Mesothelial cell of epicardium (in vitro differentiated cells): ENCODE data around the gene AP2A1. TPM values are rescaled to one million over a fixed set of nuclear protein-coding genes. Genes with fewer than 3 reads are reported as not detected.

ENCODE experiments used
- DNase-seq, 2 experiments: peaks; one replicate each; pipeline ENCODE4 v3.0.0; 2021; ENCODE audit warnings: low spot score in 2 of 2; ENCODE audit not compliant: unreplicated experiment in 2 of 2
- H3K27ac Mint-ChIP-seq: 2 replicates; pipeline ENCODE4 v1.8.0; 2021; ENCODE audit warnings: mixed read lengths
- H3K27me3 Mint-ChIP-seq: 2 replicates; pipeline ENCODE4 v1.8.0; 2021; ENCODE audit warnings: low read depth, mixed read lengths
- H3K36me3 Mint-ChIP-seq: 2 replicates; pipeline ENCODE4 v1.8.0; 2021; ENCODE audit warnings: mixed read lengths
- H3K4me1 Mint-ChIP-seq: 2 replicates; pipeline ENCODE4 v1.8.0; 2021; ENCODE audit warnings: mixed read lengths
- H3K4me3 Mint-ChIP-seq: 2 replicates; pipeline ENCODE4 v1.8.0; 2021; ENCODE audit warnings: mild to moderate bottlenecking, moderate library complexity, mixed read lengths
- H3K9me3 Mint-ChIP-seq: 2 replicates; pipeline ENCODE4 v1.8.0; 2021; ENCODE audit warnings: mixed read lengths
- CTCF ChIP-seq: fragments of 200-600 bp; sonication (generic); IDR thresholded peaks from one replicate; pipeline ENCODE4 v1.5.0; 2021; ENCODE audit warnings: antibody characterized with exemption; ENCODE audit not compliant: unreplicated experiment
- total RNA-seq: library from RNA; stranded (reverse); gene quantifications from 3 replicates; pipeline ENCODE4 v1.2.1, GENCODE V29; 2021

AP2A1 gene
- total RNA-seq, 1 donor from 2014 or later = 85.2 TPM

GRCh38 chr19:49806620-49806959 lies 39.8 kb downstream of the AP2A1 start:
- H3K4me1 Mint-ChIP-seq = peaks cover 14% of the 10 kb centered on the region
- no peaks in the 10 kb centered on the region for H3K9me3 Mint-ChIP-seq
- H3K27ac Mint-ChIP-seq = peak overlapping the region; percentile 28
- H3K36me3 Mint-ChIP-seq = peaks cover 17% of the 10 kb centered on the region
- H3K27me3 Mint-ChIP-seq = no peaks in the 10 kb centered on the region
- no peak overlapping the region for H3K4me3 Mint-ChIP-seq
- no peak for TF ChIP-seq CTCF
- no peak for DNase-seq

- H3K27me3 Mint-ChIP-seq = no peaks in the 10 kb centered on the region
- no peak for TF ChIP-seq CTCF
- H3K36me3 Mint-ChIP-seq = peaks cover 15% of the 10 kb centered on the region
- H3K4me1 Mint-ChIP-seq = peaks cover 14% of the 10 kb centered on the region
- H3K27ac Mint-ChIP-seq = peak overlapping the region; percentile 53
- H3K4me3 Mint-ChIP-seq = peak overlapping the region; percentile 58
- no peak for DNase-seq
- no peaks in the 10 kb centered on the region for H3K9me3 Mint-ChIP-seq
Measured at GRCh38 chr19:49807058-49807903, 40.5 kb downstream of the AP2A1 start.

- H3K4me3 Mint-ChIP-seq = peak overlapping the region; percentile 82
- H3K27me3 Mint-ChIP-seq = no peaks in the 10 kb centered on the region
- H3K9me3 Mint-ChIP-seq = no peaks in the 10 kb centered on the region
- no peak for TF ChIP-seq CTCF
- peaks cover 20% of the 10 kb centered on the region for H3K4me1 Mint-ChIP-seq
- peak overlapping the region; percentile 53 for H3K27ac Mint-ChIP-seq
- DNase-seq = no peak
- peaks cover 15% of the 10 kb centered on the region for H3K36me3 Mint-ChIP-seq
Measured at GRCh38 chr19:49807904-49808675, 41.3 kb downstream of the AP2A1 start.

- Mint-ChIP-seq H3K36me3 (peaks cover 10% of the 10 kb centered on the region), H3K27me3 (no peaks in the 10 kb centered on the region), H3K4me1 (peaks cover 20% of the 10 kb centered on the region), H3K4me3 (peak overlapping the region; percentile 82), H3K9me3 (no peaks in the 10 kb centered on the region), H3K27ac (peak overlapping the region; percentile 73)
- peak; percentile 88 to 92 for DNase-seq
- TF ChIP-seq CTCF = no peak
Measured at GRCh38 chr19:49808711-49809159, 41.9 kb downstream of the AP2A1 start.

- no peaks in the 10 kb centered on the region for H3K9me3 Mint-ChIP-seq
- DNase-seq = peak in 1 of 2 experiments; percentile 49
- H3K27me3 Mint-ChIP-seq = no peaks in the 10 kb centered on the region
- H3K4me1 Mint-ChIP-seq = peaks cover 24% of the 10 kb centered on the region
- TF ChIP-seq CTCF = no peak
- peaks cover 10% of the 10 kb centered on the region for H3K36me3 Mint-ChIP-seq
- H3K4me3 Mint-ChIP-seq = peak overlapping the region; percentile 82
- peak overlapping the region; percentile 73 for H3K27ac Mint-ChIP-seq
Measured at GRCh38 chr19:49809160-49809940, 42.5 kb downstream of the AP2A1 start.
